Esophagus muscularis mucosa (tissue), 4 donors: ENCODE data around the gene ERC2.

ENCODE experiments used
- CTCF ChIP-seq, 3 experiments: fragments of 200-600 bp in 2 of 3; fragments of 450-650 bp in 1 of 3; sonication (generic) in 2 of 3; IDR thresholded peaks; one replicate each; pipeline ENCODE4 v1.5.1; 2017 to 2019; ENCODE audit warnings: antibody characterized with exemption in 3 of 3, mild to moderate bottlenecking in 2 of 3, moderate library complexity in 1 of 3
- EP300 ChIP-seq: sonication (generic); formaldehyde crosslinking; IDR thresholded peaks from one replicate; pipeline ENCODE4 v1.6.1; 2017; ENCODE audit warnings: antibody characterized with exemption
- POLR2A ChIP-seq: fragments of 450-650 bp; IDR thresholded peaks from one replicate; pipeline ENCODE4 v1.6.1; 2017; ENCODE audit warnings: antibody characterized with exemption, moderate library complexity, mild to moderate bottlenecking, low read depth
- POLR2AphosphoS5 ChIP-seq, 2 donors: sonication (generic); formaldehyde crosslinking; IDR thresholded peaks; one replicate each; pipeline ENCODE4 v1.6.1; 2017; ENCODE audit warnings: antibody characterized with exemption in 2 of 2

- TF ChIP-seq POLR2A (no peak), CTCF (IDR thresholded peaks at IDR 0.05) (no peak), EP300 (no peak), POLR2AphosphoS5 (IDR thresholded peaks at IDR 0.05) (no peak)
These were observed 749.7 kb downstream of the ERC2 start for GRCh38 chr3:55718521-55718921.
